GM19452 (cell line): ENCODE results near the gene SYNPO2.
"Not testable (repeated sequence)": the region's sequence is repeated elsewhere in the genome, so short reads cannot be mapped to it uniquely, and the experiment has no call there.

Experiments
- ATAC-seq: cut with Tn5 transposase; IDR thresholded peaks from one replicate; pipeline ENCODE4 v1.9.1; 2021; ENCODE audit not compliant: unreplicated experiment

Gene SYNPO2

GRCh38 chr4:118888666-118889311 is at the start of gene SYNPO2:
TSS of gene SYNPO2 (plus strand) at chr4:118888854. CDS start at chr4:118889037, 183 bp downstream.
- peak; percentile 83 for ATAC-seq

- ATAC-seq: no peak
Measured at GRCh38 chr4:118839221-118839927, 49.3 kb upstream of the SYNPO2 start.

GRCh38 chr4:118842055-118842454 is 46.6 kb upstream of the SYNPO2 start:
- ATAC-seq: no peak

- no peak for ATAC-seq
Measured at GRCh38 chr4:118843237-118843636, 45.4 kb upstream of the SYNPO2 start.

- ATAC-seq: no peak
Measured at GRCh38 chr4:118845552-118846050, 43.1 kb upstream of the SYNPO2 start.

- no peak for ATAC-seq
Measured at GRCh38 chr4:118846979-118847378, 41.7 kb upstream of the SYNPO2 start.

GRCh38 chr4:118848242-118848641 is 40.4 kb upstream of the SYNPO2 start:
- no peak for ATAC-seq

- ATAC-seq: no peak
Measured at GRCh38 chr4:118848901-118849300, 39.8 kb upstream of the SYNPO2 start.

GRCh38 chr4:118849867-118850487 is 38.7 kb upstream of the SYNPO2 start:
- peak; percentile 10 for ATAC-seq

- peak; percentile 89 for ATAC-seq
Measured at GRCh38 chr4:118850488-118851173, 38.0 kb upstream of the SYNPO2 start.

GRCh38 chr4:118857760-118858159 is 30.9 kb upstream of the SYNPO2 start:
- no peak for ATAC-seq

GRCh38 chr4:118858779-118859178 is 29.9 kb upstream of the SYNPO2 start:
- ATAC-seq: no peak

GRCh38 chr4:118865091-118865708 is 23.5 kb upstream of the SYNPO2 start:
- ATAC-seq: peak; percentile 85

- no peak for ATAC-seq
Measured at GRCh38 chr4:118866442-118866841, 22.2 kb upstream of the SYNPO2 start.

- ATAC-seq: no peak
Measured at GRCh38 chr4:118867311-118868067, 21.2 kb upstream of the SYNPO2 start.

- no peak for ATAC-seq
Measured at GRCh38 chr4:118869808-118870342, 18.8 kb upstream of the SYNPO2 start.

GRCh38 chr4:118872181-118872580 is 16.5 kb upstream of the SYNPO2 start:
- ATAC-seq: no peak

GRCh38 chr4:118877797-118878196 is 10.9 kb upstream of the SYNPO2 start:
- no peak for ATAC-seq

- ATAC-seq: not testable (repeated sequence)
Measured at GRCh38 chr4:118878507-118878906, 10.1 kb upstream of the SYNPO2 start.

- no peak for ATAC-seq
Measured at GRCh38 chr4:118879409-118879808, 9.2 kb upstream of the SYNPO2 start.
